Panc1 (cell line): ENCODE measurements around the gene HSD17B2. TPM values are rescaled to one million over a fixed set of nuclear protein-coding genes. Genes with fewer than 3 reads are reported as not detected.

Experiments
- ATAC-seq: fragments of 200-7000 bp; cut with Tn5 transposase; 2 replicates; pipeline ENCODE4 v1.9.1; 2020; ENCODE audit warnings: mild to moderate bottlenecking, moderate library complexity
- BruUV-seq: library from RNA; stranded (reverse); fragments of 400-500 nt; replicated peaks from 2 replicates; lab custom pipeline; 2021; lab: Mats Ljungman, UMichigan
- CTCF ChIA-PET: fragments of 300-600 bp; sonication (Branson Sonifier 250); formaldehyde crosslinking; loops from one replicate; lab custom pipeline; 2022; ENCODE audit warnings: antibody characterized with exemption; lab: Charles Lee
- POLR2A ChIA-PET: fragments of 300-600 bp; sonication (Branson Sonifier 250); formaldehyde crosslinking; loops from one replicate; lab custom pipeline; 2022; ENCODE audit warnings: antibody characterized with exemption; lab: Charles Lee
- DNase-seq: peaks from one replicate; pipeline ENCODE4 v3.0.0-alpha.2; 2010; ENCODE audit warnings: low read depth, low spot score
- H3K27ac ChIP-seq: 2 replicates; pipeline ENCODE4 v1.5.1; 2011; ENCODE audit warnings: mild to moderate bottlenecking, low read length, inconsistent platforms
- H3K27me3 ChIP-seq: fragments of 200-500 bp; sonication (Bioruptor generic); 2 replicates; pipeline ENCODE4 v1.6.0; 2014; ENCODE audit warnings: low read length, inconsistent platforms; ENCODE audit not compliant: control insufficient read depth, insufficient read depth
- H3K36me3 ChIP-seq: fragments of 200-500 bp; sonication (Bioruptor generic); 2 replicates; pipeline ENCODE4 v1.5.1; 2014; ENCODE audit warnings: inconsistent platforms, mild to moderate bottlenecking, low read length, moderate library complexity; ENCODE audit not compliant: control insufficient read depth, insufficient read depth
- H3K4me1 ChIP-seq: 2 replicates; pipeline ENCODE4 v1.5.1; 2011; ENCODE audit warnings: inconsistent platforms, mild to moderate bottlenecking, low read length, moderate library complexity; ENCODE audit not compliant: control insufficient read depth, insufficient read depth
- H3K4me3 ChIP-seq, 2 experiments: 2 replicates each; pipeline ENCODE4 v1.5.1; 2011 to 2012; ENCODE audit warnings: low read depth in 2 of 2, low read length in 2 of 2, mild to moderate bottlenecking in 2 of 2, inconsistent platforms in 1 of 2, moderate library complexity in 1 of 2
- H3K9me3 ChIP-seq: fragments of 200-500 bp; sonication (Bioruptor generic); 2 replicates; pipeline ENCODE4 v1.5.1; 2014; ENCODE audit warnings: low read depth, mild to moderate bottlenecking, inconsistent platforms, low read length, moderate library complexity; ENCODE audit not compliant: control insufficient read depth, insufficient read depth
- POLR2AphosphoS5 ChIP-seq: IDR thresholded peaks from 2 replicates; pipeline ENCODE4 v1.6.1; 2012; ENCODE audit warnings: mild to moderate bottlenecking, low read depth, low read length, moderate library complexity
- SIN3A ChIP-seq: IDR thresholded peaks from 2 replicates; pipeline ENCODE4 v1.6.1; 2012; ENCODE audit warnings: low read depth, mild to moderate bottlenecking, low read length, moderate library complexity, borderline replicate concordance; ENCODE audit not compliant: insufficient read depth
- TCF7L2 ChIP-seq: IDR thresholded peaks from 2 replicates; pipeline ENCODE4 v1.6.1; 2011; ENCODE audit warnings: mild to moderate bottlenecking, low read depth, low read length, inconsistent platforms
- in situ Hi-C: cut with HindIII; loops from 2 replicates; pipeline ENCODE4 v1.10.0; 2016; ENCODE audit warnings: low sequenced_read_pairs, low pct_unique_long_range_greater_than_20kb
- intact Hi-C: fragments of 100-400 bp; cut with micrococcal nuclease; formaldehyde crosslinking; loops from one replicate; pipeline ENCODE4 v1.10.0; 2022; ENCODE audit not compliant: unreplicated experiment
- total RNA-seq: library from RNA; stranded (reverse); gene quantifications from one replicate; pipeline ENCODE4 v1.2.1, GENCODE V29; 2021; ENCODE audit not compliant: unreplicated experiment
- TF ChIP-seq, protein P1 (sequence below), 2 experiments: IDR thresholded peaks; 2 replicates each; pipeline ENCODE4 v1.6.1; 2011 to 2012; ENCODE audit warnings: low read depth in 2 of 2, control low read depth in 1 of 2, low read length in 1 of 2, mild to moderate bottlenecking in 1 of 2, moderate library complexity in 1 of 2; ENCODE audit not compliant: insufficient read depth in 1 of 2
- TF ChIP-seq, protein P2 (sequence below): fragments of 450-650 bp; IDR thresholded peaks from 2 replicates; pipeline ENCODE4 v1.5.1; 2017; ENCODE audit warnings: mild to moderate bottlenecking

HSD17B2 gene
- total RNA-seq, 1 experiment from 2014 or later: 0.41 TPM

GRCh38 chr16:82135844-82136243, 100.8 kb downstream of the HSD17B2 start:
- no peaks in the 10 kb centered on the region for H3K27me3 ChIP-seq
- no TSS peak for BruUV-seq
- ChIA-PET POLR2A (no interaction called here), CTCF (no interaction called here)
- H3K9me3 ChIP-seq: no peaks in the 10 kb centered on the region
- H3K27ac ChIP-seq: peak overlapping the region; percentile 84; the same call in 1 of the 2 replicates
- no peak for DNase-seq
- peaks cover 12% of the 10 kb centered on the region for H3K4me1 ChIP-seq
- ATAC-seq: no peak
- intact Hi-C loops: no loop called here
- no peaks in the 10 kb centered on the region for H3K36me3 ChIP-seq
- TF ChIP-seq, protein P1, sequence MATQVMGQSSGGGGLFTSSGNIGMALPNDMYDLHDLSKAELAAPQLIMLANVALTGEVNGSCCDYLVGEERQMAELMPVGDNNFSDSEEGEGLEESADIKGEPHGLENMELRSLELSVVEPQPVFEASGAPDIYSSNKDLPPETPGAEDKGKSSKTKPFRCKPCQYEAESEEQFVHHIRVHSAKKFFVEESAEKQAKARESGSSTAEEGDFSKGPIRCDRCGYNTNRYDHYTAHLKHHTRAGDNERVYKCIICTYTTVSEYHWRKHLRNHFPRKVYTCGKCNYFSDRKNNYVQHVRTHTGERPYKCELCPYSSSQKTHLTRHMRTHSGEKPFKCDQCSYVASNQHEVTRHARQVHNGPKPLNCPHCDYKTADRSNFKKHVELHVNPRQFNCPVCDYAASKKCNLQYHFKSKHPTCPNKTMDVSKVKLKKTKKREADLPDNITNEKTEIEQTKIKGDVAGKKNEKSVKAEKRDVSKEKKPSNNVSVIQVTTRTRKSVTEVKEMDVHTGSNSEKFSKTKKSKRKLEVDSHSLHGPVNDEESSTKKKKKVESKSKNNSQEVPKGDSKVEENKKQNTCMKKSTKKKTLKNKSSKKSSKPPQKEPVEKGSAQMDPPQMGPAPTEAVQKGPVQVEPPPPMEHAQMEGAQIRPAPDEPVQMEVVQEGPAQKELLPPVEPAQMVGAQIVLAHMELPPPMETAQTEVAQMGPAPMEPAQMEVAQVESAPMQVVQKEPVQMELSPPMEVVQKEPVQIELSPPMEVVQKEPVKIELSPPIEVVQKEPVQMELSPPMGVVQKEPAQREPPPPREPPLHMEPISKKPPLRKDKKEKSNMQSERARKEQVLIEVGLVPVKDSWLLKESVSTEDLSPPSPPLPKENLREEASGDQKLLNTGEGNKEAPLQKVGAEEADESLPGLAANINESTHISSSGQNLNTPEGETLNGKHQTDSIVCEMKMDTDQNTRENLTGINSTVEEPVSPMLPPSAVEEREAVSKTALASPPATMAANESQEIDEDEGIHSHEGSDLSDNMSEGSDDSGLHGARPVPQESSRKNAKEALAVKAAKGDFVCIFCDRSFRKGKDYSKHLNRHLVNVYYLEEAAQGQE (IDR thresholded peaks at IDR 0.05; ENCODE audit: insufficient read depth in 1 of 2, low read depth in 2 of 2, low read length in 1 of 2): no peak
- TF ChIP-seq TCF7L2 (no peak), POLR2AphosphoS5 (no peak), SIN3A (no peak)
- TF ChIP-seq, protein P2, sequence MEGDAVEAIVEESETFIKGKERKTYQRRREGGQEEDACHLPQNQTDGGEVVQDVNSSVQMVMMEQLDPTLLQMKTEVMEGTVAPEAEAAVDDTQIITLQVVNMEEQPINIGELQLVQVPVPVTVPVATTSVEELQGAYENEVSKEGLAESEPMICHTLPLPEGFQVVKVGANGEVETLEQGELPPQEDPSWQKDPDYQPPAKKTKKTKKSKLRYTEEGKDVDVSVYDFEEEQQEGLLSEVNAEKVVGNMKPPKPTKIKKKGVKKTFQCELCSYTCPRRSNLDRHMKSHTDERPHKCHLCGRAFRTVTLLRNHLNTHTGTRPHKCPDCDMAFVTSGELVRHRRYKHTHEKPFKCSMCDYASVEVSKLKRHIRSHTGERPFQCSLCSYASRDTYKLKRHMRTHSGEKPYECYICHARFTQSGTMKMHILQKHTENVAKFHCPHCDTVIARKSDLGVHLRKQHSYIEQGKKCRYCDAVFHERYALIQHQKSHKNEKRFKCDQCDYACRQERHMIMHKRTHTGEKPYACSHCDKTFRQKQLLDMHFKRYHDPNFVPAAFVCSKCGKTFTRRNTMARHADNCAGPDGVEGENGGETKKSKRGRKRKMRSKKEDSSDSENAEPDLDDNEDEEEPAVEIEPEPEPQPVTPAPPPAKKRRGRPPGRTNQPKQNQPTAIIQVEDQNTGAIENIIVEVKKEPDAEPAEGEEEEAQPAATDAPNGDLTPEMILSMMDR: no peak
- in situ Hi-C loops: no loop called here
- no peak overlapping the region for H3K4me3 ChIP-seq

DNA sequence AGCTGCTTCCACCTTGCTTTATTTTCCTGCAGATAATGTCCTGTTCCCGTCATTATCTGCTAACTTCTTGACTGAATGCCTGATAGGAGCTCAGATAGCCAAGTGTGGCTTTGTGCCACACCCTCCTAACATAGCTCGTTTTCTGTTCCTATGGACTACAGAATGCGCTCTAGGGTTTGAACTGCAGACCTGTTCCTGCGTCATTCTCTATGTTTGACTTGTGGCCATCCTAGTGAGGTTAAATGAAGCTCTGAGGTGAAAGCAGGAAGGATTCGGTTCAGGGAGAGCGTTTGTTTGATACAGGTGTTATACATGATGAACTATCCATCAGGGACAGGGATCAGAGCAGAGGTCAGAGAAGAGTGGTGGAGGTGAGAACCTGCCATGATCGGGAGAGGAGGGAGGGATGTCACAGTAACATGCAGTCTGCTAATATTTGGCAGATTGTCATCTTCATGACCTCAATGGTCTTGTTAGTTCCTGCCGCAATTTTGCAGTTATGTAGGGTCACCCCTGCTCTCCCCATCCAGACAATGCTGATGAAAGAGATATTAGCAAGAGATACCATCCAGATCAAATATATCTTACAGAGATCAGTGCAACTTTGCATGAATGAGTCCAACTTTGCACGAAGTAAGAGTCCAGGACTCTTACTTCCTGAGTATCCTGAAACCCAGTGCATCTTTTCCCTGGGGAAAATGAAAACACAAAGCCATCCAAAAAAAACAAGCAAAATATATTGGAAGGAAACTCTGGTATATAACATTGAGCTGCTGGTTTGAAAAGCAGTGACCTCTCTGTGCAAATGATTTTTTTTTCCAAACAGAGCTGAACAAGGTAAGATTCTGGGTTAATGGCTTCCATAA, 102.1 kb downstream of the HSD17B2 start:
- Histone ChIP-seq H3K27ac (peak overlapping the region; percentile 84), H3K4me3 (no peak overlapping the region), H3K36me3 (no peaks in the 10 kb centered on the region), H3K4me1 (peaks cover 12% of the 10 kb centered on the region), H3K9me3 (no peaks in the 10 kb centered on the region), H3K27me3 (no peaks in the 10 kb centered on the region)
- BruUV-seq: no TSS peak
- ATAC-seq: no peak
- DNase-seq: no peak
- CTCF ChIA-PET: no interaction called here
- POLR2A ChIA-PET: no interaction called here
- intact Hi-C loops (no loop called here), in situ Hi-C loops (no loop called here)
- TF ChIP-seq, protein P2: no peak
- TF ChIP-seq TCF7L2: no peak
- no peak for TF ChIP-seq POLR2AphosphoS5
- no peak for TF ChIP-seq SIN3A
- TF ChIP-seq, protein P1 (IDR thresholded peaks at IDR 0.05; ENCODE audit: insufficient read depth in 1 of 2, low read depth in 2 of 2, low read length in 1 of 2): no peak
